ENCODE results near the gene HIPK2. TPM values are rescaled to one million over a fixed set of nuclear protein-coding genes. Genes with fewer than 3 reads are reported as not detected.

Gene HIPK2
- total RNA-seq (10 to 100 TPM; 42.8 to 61.8 TPM), polyA plus RNA-seq (ENCODE audit: insufficient read length in 6 of 6) (10 to 100 TPM; 25.1 to 31.0 (median 29.6) TPM)
- long read RNA-seq, donor 1, partial matches to known transcripts = 16 of 16 reads
- long read RNA-seq, donor 1, other reads (novel, unspliced or antisense) = 0 of 16 reads
- long read RNA-seq, donor 2, partial matches to known transcripts = 10 of 10 reads
- long read RNA-seq, donor 2, other reads (novel, unspliced or antisense) = 0 of 10 reads
- long read RNA-seq, donor 3 = 0 reads
- long read RNA-seq, donor 4, partial matches to known transcripts = 0 of 2 reads
- long read RNA-seq, donor 4, other reads (novel, unspliced or antisense) = 2 of 2 reads
- long read RNA-seq, donor 5, partial matches to known transcripts = 6 of 7 reads
- long read RNA-seq, donor 5, other reads (novel, unspliced or antisense) = 0 of 7 reads
- long read RNA-seq, donor 6 = 0 reads
- long read RNA-seq, donor 7 = 0 reads
- long read RNA-seq, donor 8, full-length matches to known transcripts = 1 of 6 reads
- long read RNA-seq, donor 8, partial matches to known transcripts = 5 of 6 reads
- long read RNA-seq, donor 8, other reads (novel, unspliced or antisense) = 0 of 6 reads
- long read RNA-seq, donor 9 = 0 reads
- long read RNA-seq, donor 10, partial matches to known transcripts = 1 of 8 reads
- long read RNA-seq, donor 10, other reads (novel, unspliced or antisense) = 7 of 8 reads
- long read RNA-seq, donor 11, partial matches to known transcripts = 53 of 55 reads
- long read RNA-seq, donor 11, other reads (novel, unspliced or antisense) = 0 of 55 reads
- long read RNA-seq, donor 12 = 0 reads

GRCh38 chr7:139777948-139778841 is at the start of gene HIPK2:
Gene HIPK2, minus strand, starts transcription at chr7:139777998. Its CDS starts 375 bp downstream, at chr7:139777623.
- H3K4me1 ChIP-seq = peaks cover 4 to 39% of the 10 kb centered on the region in 2 donors
- no peaks in the 10 kb centered on the region for H3K9me3 ChIP-seq
- intact Hi-C loops (cut with DNase I) = loop anchor here (5.0 to 10.0 kb wide), 3 partner anchors 133 to 227 kb away; no protein-coding TSS in a partner anchor
- ATAC-seq (peak; percentile 78), DNase-seq (peak; percentile 70 to 94 (median 84))
- H3K4me3 ChIP-seq = peak within 1 kb of the TSS; percentile 78 to 79
- no peaks in the 10 kb centered on the region for H3K36me3 ChIP-seq
- TF ChIP-seq CTCF (IDR thresholded peaks at IDR 0.05) = no peak
- peaks cover 0 to 7% of the 10 kb centered on the region in 2 donors for H3K27me3 ChIP-seq
- peak within 1 kb of the TSS; percentile 87 to 92 for H3K27ac ChIP-seq

GRCh38 chr7:139827042-139827441 is 49.2 kb upstream of the HIPK2 start:
- DNase-seq (no peak), ATAC-seq (no peak)
- Histone ChIP-seq H3K27ac (no peak overlapping the region), H3K36me3 (no peaks in the 10 kb centered on the region), H3K27me3 (no peaks in the 10 kb centered on the region), H3K9me3 (no peaks in the 10 kb centered on the region), H3K4me1 (peaks cover 15 to 37% of the 10 kb centered on the region in 2 donors), H3K4me3 (no peak overlapping the region)
- intact Hi-C loops (cut with DNase I) = no loop called here
- no peak for TF ChIP-seq CTCF (IDR thresholded peaks at IDR 0.05)

GRCh38 chr7:139825666-139826290 is 48.0 kb upstream of the HIPK2 start:
- Histone ChIP-seq H3K9me3 (no peaks in the 10 kb centered on the region), H3K4me3 (no peak overlapping the region), H3K4me1 (peaks cover 12 to 26% of the 10 kb centered on the region in 2 donors), H3K27ac (no peak overlapping the region), H3K36me3 (no peaks in the 10 kb centered on the region), H3K27me3 (no peaks in the 10 kb centered on the region)
- TF ChIP-seq CTCF (IDR thresholded peaks at IDR 0.05) = no peak
- DNase-seq (peak in 2 of 4 donors; percentile 35 to 63), ATAC-seq (no peak)
- intact Hi-C loops (cut with DNase I) = no loop called here

- H3K4me1 ChIP-seq = peaks cover 9 to 14% of the 10 kb centered on the region in 2 donors
- intact Hi-C loops (cut with DNase I) = no loop called here
- peak; percentile 45 for ATAC-seq
- H3K27me3 ChIP-seq = no peaks in the 10 kb centered on the region
- no peaks in the 10 kb centered on the region for H3K9me3 ChIP-seq
- H3K36me3 ChIP-seq = no peaks in the 10 kb centered on the region
- H3K4me3 ChIP-seq = no peak overlapping the region
- DNase-seq = peak in 2 of 4 donors; percentile 83 to 89
- H3K27ac ChIP-seq = no peak overlapping the region
- no peak for TF ChIP-seq CTCF (IDR thresholded peaks at IDR 0.05)
These were observed 46.2 kb upstream of the HIPK2 start for GRCh38 chr7:139823959-139824521.

All from left lung (tissue), 14 donors.